ENCODE measurements around the gene LTF. TPM values are rescaled to one million over a fixed set of nuclear protein-coding genes. Genes with fewer than 3 reads are reported as not detected.

The LTF gene
- total and polyA plus RNA-seq, 9 of the 15 experiments (the other 6 are each of a cell fraction or from before 2014, with no cell fraction given), result 0.07 TPM; not detected in 8

DNA sequence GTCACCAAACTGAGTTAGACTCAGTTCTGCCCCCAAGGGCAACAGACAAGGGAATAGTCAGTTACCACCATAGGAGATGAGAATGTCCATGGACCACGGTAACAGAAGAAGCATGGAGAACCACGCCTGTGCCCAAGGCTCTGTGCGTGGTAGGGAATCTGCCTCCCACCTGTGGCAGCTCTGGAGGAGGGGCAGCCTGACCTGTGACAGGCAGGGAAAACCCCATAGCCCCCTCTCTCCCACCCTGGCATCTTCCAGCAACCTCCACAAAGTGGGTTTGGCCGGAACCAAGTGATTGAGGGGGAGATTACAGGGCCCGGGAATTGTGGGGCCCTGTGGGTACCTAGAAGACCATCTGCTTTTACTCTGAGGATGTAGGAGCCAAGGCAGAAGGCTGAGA, 14.3 kb upstream of the LTF start (continued):
- TF ChIP-seq, protein P1, sequence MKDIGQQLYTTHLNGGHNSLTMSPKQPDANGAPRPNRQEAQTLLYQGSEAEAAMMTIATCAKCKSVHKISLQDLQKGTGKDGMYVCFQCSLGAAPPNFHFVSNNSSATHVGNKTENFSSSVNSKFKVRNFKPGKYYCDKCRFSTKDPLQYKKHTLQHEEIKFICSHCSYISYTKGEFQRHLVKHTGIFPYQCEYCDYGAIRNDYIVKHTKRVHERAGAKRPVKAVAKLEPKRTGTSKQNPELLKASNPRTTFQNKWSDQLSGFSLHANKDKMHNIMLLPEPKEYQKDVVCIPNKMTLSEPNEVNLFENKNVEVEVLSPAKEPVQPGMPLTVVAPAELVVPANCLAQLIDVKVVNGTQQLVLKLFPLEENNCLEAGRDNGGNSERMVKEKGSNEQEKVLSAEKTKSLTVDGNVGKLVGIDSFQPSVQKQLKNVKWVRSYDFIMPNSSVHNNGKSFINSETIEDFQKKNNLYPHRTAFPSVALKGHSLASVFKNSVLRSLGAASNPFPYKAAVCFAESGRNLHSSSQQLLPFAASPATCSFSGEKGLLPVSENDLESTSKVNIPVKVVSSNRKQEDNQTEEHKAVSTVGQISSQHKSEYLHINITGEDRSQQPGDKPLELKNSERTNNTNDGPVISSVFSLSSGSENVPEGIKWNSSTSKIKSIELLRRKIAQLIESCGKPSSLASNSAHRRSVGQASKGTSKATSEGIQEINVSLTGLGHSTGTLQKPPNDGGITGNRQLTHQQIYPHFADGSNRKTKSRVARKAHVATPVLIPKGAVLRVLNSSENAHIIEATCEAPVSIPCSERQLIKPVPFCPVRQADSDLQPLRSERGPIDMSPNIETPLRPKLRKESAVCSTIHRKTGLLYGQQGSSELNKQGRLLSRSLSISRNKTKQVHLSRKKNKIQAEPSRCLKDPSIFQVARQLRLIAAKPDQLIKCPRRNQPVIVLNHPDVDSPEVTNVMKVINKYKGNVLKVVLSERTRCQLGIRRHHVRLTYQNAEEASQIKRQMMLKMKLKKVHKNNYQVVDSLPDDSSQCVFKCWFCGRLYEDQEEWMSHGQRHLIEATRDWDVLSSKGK (CRISPR knock-in tag; IDR thresholded peaks at IDR 0.05), result no peak
- TF ChIP-seq RBM17 (IDR thresholded peaks at IDR 0.05; ENCODE audit: borderline replicate concordance, low read depth, low read length) (no peak), XRCC3 (IDR thresholded peaks at IDR 0.05) (no peak), TSC22D4 (tag; IDR thresholded peaks at IDR 0.05) (no peak), EP300 (IDR thresholded peaks at IDR 0.05; ENCODE audit: low read length) (no peak), TBL1XR1 (IDR thresholded peaks at IDR 0.05; ENCODE audit: low read length in 2 of 2) (no peak), NR1H2 (CRISPR knock-in tag; IDR thresholded peaks at IDR 0.05) (no peak), BHLHE40 (IDR thresholded peaks at IDR 0.05; ENCODE audit: low read length) (no peak), CBX1 (IDR thresholded peaks at IDR 0.05; ENCODE audit: low read depth) (no peak)

DNA sequence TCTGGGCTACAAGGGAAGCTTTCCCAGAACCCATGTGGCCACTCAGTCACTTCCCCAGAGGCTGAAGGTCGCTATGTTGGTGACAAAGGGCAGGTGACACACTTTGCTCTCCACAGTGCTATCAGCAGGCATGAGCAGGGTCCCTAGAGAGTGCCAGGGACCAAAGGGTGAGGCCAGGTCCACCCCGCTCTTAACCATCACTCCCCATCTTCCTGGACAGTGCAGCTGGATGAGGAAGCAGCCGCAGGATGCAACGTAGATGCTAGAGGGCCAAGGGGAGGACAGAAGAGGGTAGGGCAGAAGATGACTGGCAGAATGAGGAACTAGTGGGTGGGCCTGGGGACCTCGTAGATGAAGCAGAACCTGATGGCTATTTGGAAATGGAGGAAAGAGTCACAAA, 13.6 kb upstream of the LTF start:
- POLR2A ChIA-PET, result no interaction called here
- in situ Hi-C loops (cut with MboI) (no loop called here), intact Hi-C loops (cut with micrococcal nuclease) (no loop called here)
- peaks cover 24 to 42% of the 10 kb centered on the region in 2 experiments for H3K27me3 ChIP-seq (ENCODE audit: control insufficient read depth in 2 of 2, insufficient read depth in 2 of 2, low read length in 2 of 2)
- DNase-seq (ENCODE audit: extremely low read depth in 1 of 4, low spot score in 3 of 4) (no peak), FAIRE-seq (no peak), ATAC-seq (no peak)
- CTCF ChIA-PET (ENCODE audit: low intra/inter-chr PET ratio), result no interaction called here
- H2AFZ ChIP-seq (ENCODE audit: low read depth, low read length), result no peak overlapping the region
- no peaks in the 10 kb centered on the region for H3K36me3 ChIP-seq (ENCODE audit: control insufficient read depth, insufficient read depth, low read length)
- no peak overlapping the region for H3K27ac ChIP-seq (ENCODE audit: extremely low read depth, low read depth, low read length)
- 3% methylated on average over 5 of the region's 5 CpGs for WGBS (ENCODE audit: insufficient coverage, low coverage, missing lambda C conversion rate)
- no peak for TF ChIP-seq ZNF830 (CRISPR knock-in tag; IDR thresholded peaks at IDR 0.05)
- TF ChIP-seq CTBP1 (IDR thresholded peaks at IDR 0.05; ENCODE audit: borderline replicate concordance), result no peak
- no peak for TF ChIP-seq SMAD3 (CRISPR knock-in tag; conservative IDR thresholded peaks at IDR 0.05)
- TF ChIP-seq BRD4 (IDR thresholded peaks at IDR 0.05), result no peak
- TF ChIP-seq ZC3H11A (IDR thresholded peaks at IDR 0.05; ENCODE audit: low read depth, low read length), result no peak
- TF ChIP-seq, protein P2, sequence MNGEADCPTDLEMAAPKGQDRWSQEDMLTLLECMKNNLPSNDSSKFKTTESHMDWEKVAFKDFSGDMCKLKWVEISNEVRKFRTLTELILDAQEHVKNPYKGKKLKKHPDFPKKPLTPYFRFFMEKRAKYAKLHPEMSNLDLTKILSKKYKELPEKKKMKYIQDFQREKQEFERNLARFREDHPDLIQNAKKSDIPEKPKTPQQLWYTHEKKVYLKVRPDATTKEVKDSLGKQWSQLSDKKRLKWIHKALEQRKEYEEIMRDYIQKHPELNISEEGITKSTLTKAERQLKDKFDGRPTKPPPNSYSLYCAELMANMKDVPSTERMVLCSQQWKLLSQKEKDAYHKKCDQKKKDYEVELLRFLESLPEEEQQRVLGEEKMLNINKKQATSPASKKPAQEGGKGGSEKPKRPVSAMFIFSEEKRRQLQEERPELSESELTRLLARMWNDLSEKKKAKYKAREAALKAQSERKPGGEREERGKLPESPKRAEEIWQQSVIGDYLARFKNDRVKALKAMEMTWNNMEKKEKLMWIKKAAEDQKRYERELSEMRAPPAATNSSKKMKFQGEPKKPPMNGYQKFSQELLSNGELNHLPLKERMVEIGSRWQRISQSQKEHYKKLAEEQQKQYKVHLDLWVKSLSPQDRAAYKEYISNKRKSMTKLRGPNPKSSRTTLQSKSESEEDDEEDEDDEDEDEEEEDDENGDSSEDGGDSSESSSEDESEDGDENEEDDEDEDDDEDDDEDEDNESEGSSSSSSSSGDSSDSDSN (IDR thresholded peaks at IDR 0.05; ENCODE audit: borderline replicate concordance in 1 of 2, low read depth in 2 of 2, low read length in 2 of 2), result no peak
- TF ChIP-seq HIVEP1 (CRISPR knock-in tag; IDR thresholded peaks at IDR 0.05), result no peak
- TF ChIP-seq MCM7 (IDR thresholded peaks at IDR 0.05), result no peak
- no peak for TF ChIP-seq HCFC1 (IDR thresholded peaks at IDR 0.05; ENCODE audit: low read depth, low read length)
- no peak for TF ChIP-seq MCM5 (IDR thresholded peaks at IDR 0.05; ENCODE audit: low read depth)
- no peak overlapping the region for H3K9ac ChIP-seq (ENCODE audit: insufficient read depth in 1 of 2, low read depth in 2 of 2, low read length in 2 of 2)
- BruUV-seq (replicated peaks), result no TSS peak
- no peak overlapping the region for H3K4me3 ChIP-seq
- H4K20me1 ChIP-seq (replicated peaks; ENCODE audit: control insufficient read depth, insufficient read depth, low read length), result no peaks in the 10 kb centered on the region
- no peaks in the 10 kb centered on the region for H3K79me2 ChIP-seq (ENCODE audit: control insufficient read depth, insufficient read depth, low read length)
- H3K9me1 ChIP-seq (ENCODE audit: control insufficient read depth, insufficient read depth, low read length), result no peaks in the 10 kb centered on the region
- H3K4me2 ChIP-seq (ENCODE audit: insufficient read depth, low read length), result no peak overlapping the region
- H3K4me1 ChIP-seq (replicated peaks in 1 of 2; ENCODE audit: control insufficient read depth in 2 of 2, insufficient read depth in 2 of 2, low read length in 2 of 2), result no peaks in the 10 kb centered on the region
- no peaks in the 10 kb centered on the region for H3K9me3 ChIP-seq (replicated peaks; ENCODE audit: control insufficient read depth, insufficient read depth, low read depth, low read length)

Data from K562 (cell line).